ENCODE results near the gene PDZD2.

Gene PDZD2

DNA sequence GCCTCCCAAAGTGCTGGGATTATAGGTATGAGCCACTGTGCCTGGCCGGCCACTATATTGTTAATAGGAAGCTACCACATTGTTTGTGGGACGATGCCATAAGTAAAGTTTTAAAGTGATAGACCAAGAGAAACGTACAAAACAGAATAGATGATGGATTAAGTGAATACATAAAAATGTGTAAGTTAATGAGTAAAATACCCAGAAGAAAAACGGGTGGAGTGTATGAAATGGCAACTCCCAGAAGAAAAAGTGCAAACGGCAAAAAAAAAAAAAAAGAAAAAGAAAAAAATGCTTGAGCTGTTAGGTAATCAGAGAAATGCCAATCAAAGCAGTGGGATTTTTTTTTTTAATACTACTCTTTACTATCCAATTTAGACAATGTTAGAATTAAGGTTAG lies 246.0 kb downstream of the PDZD2 start:
- Mint-ChIP-seq H3K27me3 (ENCODE audit: low read depth) (no peaks in the 10 kb centered on the region), H3K4me1 (ENCODE audit: low read depth) (no peaks in the 10 kb centered on the region), H3K9me3 (no peaks in the 10 kb centered on the region), H3K27ac (no peak overlapping the region), H3K36me3 (ENCODE audit: low read depth) (no peaks in the 10 kb centered on the region), H3K4me3 (no peak overlapping the region)

DNA sequence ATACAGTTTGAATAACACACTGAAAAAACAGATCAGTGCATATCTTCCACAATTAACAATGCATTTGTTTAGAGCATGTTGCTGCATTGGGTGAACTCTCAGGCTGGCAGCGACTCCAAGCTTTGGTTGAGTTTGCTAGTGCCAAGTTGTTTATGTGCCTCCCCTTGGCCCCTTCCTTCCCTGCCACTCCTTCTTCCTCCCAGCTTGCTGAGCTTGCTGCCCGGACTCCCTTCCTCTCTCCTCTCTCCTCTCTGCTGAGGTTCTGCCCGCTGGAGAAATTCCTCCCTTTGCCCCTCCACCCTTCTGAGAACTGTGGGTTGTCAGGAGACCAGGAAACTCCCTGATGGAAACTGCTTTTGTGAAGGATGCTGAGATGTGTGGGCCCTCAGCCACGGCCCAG lies 247.3 kb downstream of the PDZD2 start:
- Mint-ChIP-seq H3K27ac (no peak overlapping the region), H3K9me3 (no peaks in the 10 kb centered on the region), H3K4me3 (no peak overlapping the region)

DNA sequence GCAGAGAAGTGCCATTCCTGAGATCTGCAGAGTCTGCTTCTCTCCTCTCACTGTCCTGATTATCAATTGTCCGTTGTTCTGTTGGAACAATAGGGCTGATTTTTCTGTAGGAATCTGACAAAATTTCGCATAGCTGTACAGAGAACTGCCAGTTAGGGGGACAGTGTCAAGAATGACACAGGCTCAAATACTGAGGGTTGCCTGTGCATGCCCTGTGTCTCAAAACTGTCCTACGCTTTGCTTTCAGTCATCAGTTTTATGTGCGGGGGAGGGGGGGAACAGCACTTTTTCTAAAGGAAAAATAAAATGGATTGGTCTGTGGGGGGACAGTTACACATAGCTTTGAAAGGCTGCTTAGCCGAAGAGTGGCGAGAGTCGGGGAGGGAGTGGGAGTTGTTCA lies 248.6 kb downstream of the PDZD2 start:
- no peaks in the 10 kb centered on the region for H3K4me1 Mint-ChIP-seq (ENCODE audit: low read depth)

More for the DNA sequence above, 247.3 kb downstream of the PDZD2 start:
- H3K27me3 Mint-ChIP-seq (ENCODE audit: low read depth), result no peaks in the 10 kb centered on the region
- H3K36me3 Mint-ChIP-seq (ENCODE audit: low read depth), result no peaks in the 10 kb centered on the region
- H3K4me1 Mint-ChIP-seq (ENCODE audit: low read depth), result no peaks in the 10 kb centered on the region

DNA sequence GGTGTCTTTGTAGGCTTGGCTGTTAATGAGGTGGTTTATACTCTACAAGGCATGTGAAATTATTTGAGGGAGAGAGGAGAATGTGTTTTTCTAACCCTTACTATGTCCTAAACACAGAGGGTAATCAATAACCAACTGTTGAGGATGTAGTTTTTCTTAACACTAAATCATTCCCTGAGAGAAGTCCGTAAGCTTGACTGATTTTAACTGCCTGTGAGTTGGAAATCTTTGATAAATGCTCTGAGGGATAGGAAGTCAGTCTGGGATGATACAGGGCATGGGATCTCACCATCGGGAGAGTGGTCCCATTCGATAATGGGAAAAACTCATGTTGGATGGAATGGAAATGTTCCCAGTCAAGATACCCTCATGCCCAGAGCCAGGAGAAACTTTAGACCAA lies 249.6 kb downstream of the PDZD2 start:
- Mint-ChIP-seq H3K4me1 (ENCODE audit: low read depth) (no peaks in the 10 kb centered on the region), H3K27ac (no peak overlapping the region), H3K4me3 (no peak overlapping the region), H3K9me3 (no peaks in the 10 kb centered on the region), H3K36me3 (ENCODE audit: low read depth) (no peaks in the 10 kb centered on the region), H3K27me3 (ENCODE audit: low read depth) (no peaks in the 10 kb centered on the region)

More for the DNA sequence above, 248.6 kb downstream of the PDZD2 start:
- Mint-ChIP-seq H3K36me3 (ENCODE audit: low read depth) (no peaks in the 10 kb centered on the region), H3K27ac (no peak overlapping the region), H3K4me3 (no peak overlapping the region), H3K9me3 (no peaks in the 10 kb centered on the region), H3K27me3 (ENCODE audit: low read depth) (no peaks in the 10 kb centered on the region)

DNA sequence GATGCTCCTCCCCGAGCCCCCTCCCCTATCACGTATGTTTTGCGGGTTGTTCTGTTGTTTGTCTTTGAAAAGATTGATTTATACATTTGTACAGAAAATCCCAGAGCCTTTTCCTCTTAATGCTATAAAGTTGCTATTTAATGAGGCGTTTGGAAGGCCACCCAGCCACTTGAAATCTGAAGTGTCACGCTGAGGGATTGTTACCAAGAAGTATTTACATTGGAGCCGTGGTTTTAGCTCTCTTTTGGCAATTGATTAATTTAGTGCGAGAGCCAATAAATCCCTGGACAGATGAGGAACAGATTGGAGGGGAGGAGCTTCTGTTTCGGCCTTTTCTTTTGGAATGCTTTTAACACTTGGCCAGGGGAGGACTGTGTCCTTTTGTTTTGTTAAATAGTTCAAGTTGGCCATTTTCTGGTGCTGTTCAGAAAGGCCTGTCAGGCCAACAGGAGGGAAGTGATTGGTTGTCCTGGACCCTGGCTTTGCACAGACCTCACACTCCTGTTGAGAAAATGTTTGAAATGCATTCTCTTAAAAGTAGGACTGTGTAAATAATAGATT lies 250.2 kb downstream of the PDZD2 start:
- no peaks in the 10 kb centered on the region for H3K9me3 Mint-ChIP-seq
- no peaks in the 10 kb centered on the region for H3K27me3 Mint-ChIP-seq (ENCODE audit: low read depth)
- H3K36me3 Mint-ChIP-seq (ENCODE audit: low read depth), result no peaks in the 10 kb centered on the region
- H3K4me1 Mint-ChIP-seq (ENCODE audit: low read depth), result no peaks in the 10 kb centered on the region
- no peak overlapping the region for H3K4me3 Mint-ChIP-seq
- no peak overlapping the region for H3K27ac Mint-ChIP-seq

DNA sequence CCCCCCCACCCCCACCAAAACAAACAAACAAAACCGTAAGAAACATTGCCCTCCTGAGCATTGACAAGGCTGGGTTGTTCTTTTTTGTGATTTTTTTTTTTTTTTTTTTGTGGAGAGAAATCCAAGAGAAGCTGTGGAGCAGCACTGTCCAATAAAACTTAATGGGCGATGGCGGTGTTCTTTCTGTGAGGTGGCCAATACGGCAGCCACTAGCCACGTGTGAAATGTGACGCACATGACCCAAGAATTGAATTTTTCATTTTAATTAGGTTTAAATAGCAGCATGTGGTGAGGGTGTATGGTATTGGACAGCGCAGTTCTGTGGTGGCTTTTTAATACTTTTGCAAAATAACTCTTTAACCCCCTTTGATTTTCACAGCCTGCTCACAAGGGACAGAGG lies 251.1 kb downstream of the PDZD2 start:
- no peaks in the 10 kb centered on the region for H3K9me3 Mint-ChIP-seq
- no peaks in the 10 kb centered on the region for H3K4me1 Mint-ChIP-seq (ENCODE audit: low read depth)
- H3K36me3 Mint-ChIP-seq (ENCODE audit: low read depth), result no peaks in the 10 kb centered on the region
- H3K4me3 Mint-ChIP-seq, result no peak overlapping the region
- no peaks in the 10 kb centered on the region for H3K27me3 Mint-ChIP-seq (ENCODE audit: low read depth)
- no peak overlapping the region for H3K27ac Mint-ChIP-seq

DNA sequence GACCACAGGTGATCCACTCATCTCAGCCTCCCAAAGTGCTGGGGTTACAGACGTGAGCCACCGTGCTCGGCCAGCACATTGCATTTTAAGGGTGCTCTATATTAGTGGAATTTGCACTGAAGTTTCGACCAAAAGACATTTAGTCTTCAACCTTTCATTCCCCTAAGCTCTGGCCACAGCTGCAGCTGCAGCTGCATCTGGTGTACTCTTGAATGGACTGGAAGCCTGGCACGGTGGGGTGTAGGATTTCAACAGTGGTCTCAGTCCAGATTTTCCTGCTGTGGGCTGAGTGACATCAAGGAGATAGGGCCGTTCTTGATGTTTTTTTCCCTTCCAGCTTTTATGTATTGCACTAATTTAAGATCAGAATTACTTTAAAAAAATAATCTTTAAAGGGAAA lies 255.2 kb downstream of the PDZD2 start:
- no peaks in the 10 kb centered on the region for H3K27me3 Mint-ChIP-seq (ENCODE audit: low read depth)
- no peaks in the 10 kb centered on the region for H3K9me3 Mint-ChIP-seq

DNA sequence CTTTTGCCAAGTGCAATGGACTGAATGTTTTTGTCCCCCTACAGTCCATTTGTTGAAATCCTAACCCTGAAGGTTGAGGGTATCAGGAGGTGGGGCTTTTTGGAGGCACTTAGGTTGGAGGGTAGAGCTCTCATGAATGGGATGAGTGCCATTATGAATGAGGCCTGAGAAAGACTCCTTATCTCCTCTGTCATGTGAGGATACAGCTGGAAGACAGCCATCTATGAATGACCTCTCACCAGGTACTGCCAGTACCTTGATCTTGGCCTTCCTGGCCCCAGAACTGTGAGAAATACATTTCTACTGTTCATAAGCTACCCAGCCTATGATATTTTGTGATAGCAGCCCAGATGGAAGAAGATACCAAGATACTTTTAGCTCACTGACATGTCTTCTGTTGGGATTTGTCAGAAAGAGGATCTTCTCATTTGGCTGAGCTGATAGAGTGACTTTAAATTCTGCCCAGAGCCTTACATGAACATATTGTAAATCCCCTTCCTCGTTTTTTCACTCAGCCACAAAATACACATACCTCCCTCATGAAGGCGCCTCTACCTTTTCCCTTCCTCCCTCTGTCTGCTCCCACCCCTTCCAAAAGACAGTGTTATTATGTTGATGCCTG lies 256.4 kb downstream of the PDZD2 start:
- Mint-ChIP-seq H3K27ac (no peak overlapping the region), H3K27me3 (ENCODE audit: low read depth) (no peaks in the 10 kb centered on the region), H3K4me3 (no peak overlapping the region), H3K4me1 (ENCODE audit: low read depth) (no peaks in the 10 kb centered on the region), H3K36me3 (ENCODE audit: low read depth) (no peaks in the 10 kb centered on the region), H3K9me3 (no peaks in the 10 kb centered on the region)

More for the DNA sequence above, 255.2 kb downstream of the PDZD2 start:
- Mint-ChIP-seq H3K4me3 (no peak overlapping the region), H3K4me1 (ENCODE audit: low read depth) (no peaks in the 10 kb centered on the region), H3K36me3 (ENCODE audit: low read depth) (no peaks in the 10 kb centered on the region), H3K27ac (no peak overlapping the region)

DNA sequence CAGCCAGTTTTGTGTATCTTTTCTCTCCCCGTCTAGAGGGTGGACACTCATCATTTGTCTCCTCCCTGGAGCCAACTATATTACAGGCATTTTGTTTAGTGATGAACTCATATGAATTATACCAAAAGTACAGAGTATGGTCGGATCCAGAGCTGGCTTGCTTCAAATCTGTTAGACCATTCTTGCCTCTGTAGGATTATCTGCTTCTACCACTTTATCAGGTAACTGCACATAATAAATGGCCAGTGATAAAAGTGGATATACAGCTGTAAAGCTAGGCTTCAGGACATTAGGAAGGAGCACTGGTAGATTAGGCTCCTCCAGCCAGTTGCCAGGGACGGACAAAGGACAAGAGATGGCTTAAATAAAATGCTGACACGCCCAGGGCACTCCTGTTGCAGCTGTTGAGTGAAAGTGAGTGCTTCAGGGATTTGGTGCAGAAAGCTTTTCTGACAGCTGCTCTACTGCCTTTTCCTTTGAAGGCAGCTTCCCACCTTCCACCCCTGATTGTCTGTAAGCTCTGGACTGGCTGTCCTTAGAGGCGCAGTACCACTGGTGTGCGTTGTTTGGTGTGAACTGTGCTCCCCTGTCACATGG lies 259.2 kb downstream of the PDZD2 start:
- Mint-ChIP-seq H3K36me3 (ENCODE audit: low read depth) (no peaks in the 10 kb centered on the region), H3K9me3 (no peaks in the 10 kb centered on the region), H3K4me1 (ENCODE audit: low read depth) (no peaks in the 10 kb centered on the region), H3K27me3 (ENCODE audit: low read depth) (no peaks in the 10 kb centered on the region), H3K27ac (no peak overlapping the region), H3K4me3 (no peak overlapping the region)

DNA sequence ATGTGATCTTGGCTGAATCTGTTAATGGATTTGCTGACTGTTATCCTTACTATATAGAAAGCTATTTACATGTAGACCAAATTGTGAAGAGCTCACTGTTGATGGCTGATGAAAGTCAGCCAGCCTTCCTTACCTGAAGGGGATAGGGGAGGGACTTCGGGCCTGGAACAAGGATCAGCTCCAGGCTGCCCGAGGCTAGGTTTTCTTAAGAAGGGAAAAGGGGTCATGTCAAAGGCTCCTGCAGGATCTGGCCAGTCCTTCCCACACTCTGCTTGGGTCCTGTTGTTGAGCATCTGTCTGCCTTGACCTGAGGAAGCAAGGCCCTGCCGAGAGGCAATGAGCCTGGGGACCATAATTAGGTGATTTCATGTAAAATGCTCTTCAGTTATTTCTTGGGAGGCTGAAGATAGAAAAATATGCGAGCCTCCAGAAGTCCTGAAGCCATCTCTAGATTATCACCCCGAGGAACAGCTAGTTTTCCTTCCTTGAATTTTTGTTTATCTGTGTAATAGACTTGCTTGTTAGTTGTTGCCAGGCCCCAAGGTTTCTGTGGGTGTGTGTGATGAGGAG lies 261.4 kb downstream of the PDZD2 start:
- H3K27me3 Mint-ChIP-seq (ENCODE audit: low read depth), result peaks cover 1% of the 10 kb centered on the region
- H3K27ac Mint-ChIP-seq, result no peak overlapping the region
- no peaks in the 10 kb centered on the region for H3K4me1 Mint-ChIP-seq (ENCODE audit: low read depth)
- H3K9me3 Mint-ChIP-seq, result no peaks in the 10 kb centered on the region
- H3K4me3 Mint-ChIP-seq, result no peak overlapping the region
- no peaks in the 10 kb centered on the region for H3K36me3 Mint-ChIP-seq (ENCODE audit: low read depth)

DNA sequence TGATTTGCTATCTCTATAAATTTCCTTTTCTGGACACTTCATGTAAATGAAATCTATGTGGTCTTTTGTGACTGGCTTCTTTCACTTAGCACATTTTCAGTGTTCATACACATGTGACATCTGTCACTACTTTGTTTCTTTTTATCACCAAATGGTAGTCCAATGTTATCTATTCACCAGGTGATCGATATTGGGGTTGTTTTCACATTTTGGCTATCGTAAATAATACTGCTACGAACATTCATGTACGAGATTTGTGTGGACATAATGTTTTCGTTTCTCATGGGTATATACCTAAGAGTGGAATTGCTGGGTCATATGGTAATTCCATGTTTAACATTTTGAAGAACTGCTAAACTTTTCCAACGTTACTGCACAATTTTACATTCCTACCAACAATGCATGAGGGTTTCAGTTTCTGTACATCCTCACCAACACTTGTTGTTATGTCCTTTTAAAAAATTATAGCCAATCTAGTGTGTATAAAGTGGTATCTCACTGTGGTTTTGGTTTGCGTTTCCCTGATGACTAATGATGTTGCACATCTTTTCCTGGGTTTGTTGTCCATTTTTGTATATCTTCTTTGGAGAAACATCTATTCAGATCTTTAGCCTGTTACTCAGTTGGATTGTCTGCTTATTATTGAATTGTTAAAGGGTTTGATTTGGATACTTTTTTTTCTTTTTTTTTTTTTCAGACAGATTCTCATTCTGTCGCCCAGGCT lies 263.0 kb downstream of the PDZD2 start:
- Mint-ChIP-seq H3K36me3 (ENCODE audit: low read depth) (no peaks in the 10 kb centered on the region), H3K9me3 (no peaks in the 10 kb centered on the region), H3K27ac (no peak overlapping the region), H3K4me1 (ENCODE audit: low read depth) (no peaks in the 10 kb centered on the region), H3K27me3 (ENCODE audit: low read depth) (peaks cover 3% of the 10 kb centered on the region), H3K4me3 (no peak overlapping the region)

DNA sequence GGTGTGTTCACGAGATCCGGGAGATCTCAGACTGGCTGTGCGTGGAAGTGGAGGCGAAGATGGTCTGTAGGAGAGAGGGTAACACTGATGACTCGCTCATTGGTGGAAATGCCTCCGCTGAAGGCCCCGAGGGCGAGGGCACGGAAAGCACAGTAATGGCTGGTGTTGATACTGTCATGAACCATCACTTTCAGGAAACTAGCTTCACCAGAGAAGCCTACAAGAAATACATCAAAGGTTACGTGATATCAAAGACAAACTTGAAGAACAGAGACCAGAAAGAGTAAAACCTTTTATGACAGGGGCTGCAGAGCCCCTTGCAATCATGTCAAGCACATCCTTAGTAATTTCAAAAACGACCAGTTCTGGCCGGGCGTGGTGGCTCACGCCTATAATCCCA lies 269.5 kb downstream of the PDZD2 start:
- Mint-ChIP-seq H3K4me1 (ENCODE audit: low read depth) (no peaks in the 10 kb centered on the region), H3K4me3 (no peak overlapping the region), H3K27ac (no peak overlapping the region), H3K36me3 (ENCODE audit: low read depth) (no peaks in the 10 kb centered on the region), H3K27me3 (ENCODE audit: low read depth) (peaks cover 3% of the 10 kb centered on the region), H3K9me3 (no peaks in the 10 kb centered on the region)

DNA sequence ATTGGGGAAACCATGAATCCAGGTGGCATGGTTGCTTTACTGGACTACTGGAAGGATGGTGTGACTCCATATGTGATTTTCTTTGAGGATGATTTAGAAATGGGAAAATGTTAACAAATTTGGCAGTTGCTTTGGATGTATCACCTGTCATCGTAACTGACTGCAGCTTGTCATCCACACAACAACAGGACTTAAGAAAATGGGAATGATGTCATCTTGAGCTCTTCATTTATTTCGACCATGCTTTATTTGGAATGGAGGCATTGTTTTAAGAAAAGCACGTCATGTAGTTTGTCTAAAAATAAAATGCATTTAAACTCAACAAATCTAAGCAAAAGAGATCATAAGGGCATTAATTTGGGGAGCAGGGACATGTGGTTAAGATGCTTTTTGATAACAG lies 270.1 kb downstream of the PDZD2 start:
- no peak overlapping the region for H3K4me3 Mint-ChIP-seq
- no peaks in the 10 kb centered on the region for H3K36me3 Mint-ChIP-seq (ENCODE audit: low read depth)
- no peak overlapping the region for H3K27ac Mint-ChIP-seq
- H3K4me1 Mint-ChIP-seq (ENCODE audit: low read depth), result no peaks in the 10 kb centered on the region
- peaks cover 3% of the 10 kb centered on the region for H3K27me3 Mint-ChIP-seq (ENCODE audit: low read depth)
- no peaks in the 10 kb centered on the region for H3K9me3 Mint-ChIP-seq

DNA sequence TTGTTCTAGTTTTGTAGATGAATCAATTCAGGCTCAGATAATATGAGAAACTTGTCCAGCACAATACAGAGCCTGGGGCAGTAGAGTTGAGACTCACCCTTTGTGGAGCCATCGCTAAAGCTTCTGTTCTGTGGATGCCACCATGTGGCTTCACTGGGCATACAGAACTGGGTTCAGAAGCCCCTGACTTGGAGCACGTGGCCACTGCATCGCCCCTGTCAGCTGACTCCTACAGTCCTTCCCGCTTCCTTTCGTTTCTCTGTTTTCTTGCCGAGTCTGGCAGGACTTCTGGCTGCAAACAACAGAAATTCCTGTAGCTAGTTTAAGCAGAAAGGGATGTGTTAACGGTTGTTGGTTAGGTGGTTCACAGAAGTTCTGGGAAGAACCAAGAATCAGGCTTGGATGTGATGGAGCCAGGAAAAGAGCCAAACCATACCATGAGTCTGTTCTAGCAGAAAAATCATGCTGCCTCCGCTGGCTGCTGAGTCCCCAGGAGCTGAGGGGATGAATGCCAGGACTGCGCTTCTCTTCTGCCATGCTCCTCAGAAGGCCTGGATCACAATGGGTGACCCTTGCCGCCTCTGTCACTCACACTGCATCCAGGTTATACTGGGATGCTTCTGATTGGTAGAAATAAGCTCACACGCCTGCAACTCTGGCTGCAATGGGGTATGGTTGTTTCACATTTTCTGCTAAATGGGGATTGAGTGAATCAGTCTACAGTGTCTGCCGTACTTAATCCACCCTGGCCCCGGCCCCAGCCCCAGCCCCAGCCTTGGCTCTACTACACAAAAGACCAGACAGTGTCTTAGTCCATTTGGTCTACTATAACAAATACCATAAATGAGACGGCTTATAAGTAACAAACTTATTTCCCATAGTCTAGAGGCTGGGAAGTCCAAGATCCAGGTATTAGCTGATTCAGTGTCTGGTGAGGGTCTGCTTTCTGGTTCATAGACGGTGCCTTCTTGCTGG lies 272.6 kb downstream of the PDZD2 start:
- H3K4me1 Mint-ChIP-seq (ENCODE audit: low read depth), result no peaks in the 10 kb centered on the region
- H3K27me3 Mint-ChIP-seq (ENCODE audit: low read depth), result no peaks in the 10 kb centered on the region
- H3K27ac Mint-ChIP-seq, result no peak overlapping the region
- H3K36me3 Mint-ChIP-seq (ENCODE audit: low read depth), result no peaks in the 10 kb centered on the region
- H3K4me3 Mint-ChIP-seq, result no peak overlapping the region
- H3K9me3 Mint-ChIP-seq, result no peaks in the 10 kb centered on the region
